Astrocyte (in vitro differentiated cells and primary cell): Measurements from ENCODE around the gene CCL19. TPM values are rescaled to one million over a fixed set of nuclear protein-coding genes. Genes with fewer than 3 reads are reported as not detected.

ENCODE experiments used
- DNase-seq: peaks from one replicate; pipeline ENCODE4 v3.0.0-alpha.2; 2010; ENCODE audit warnings: low read depth
- FAIRE-seq: peaks from 2 replicates; lab custom pipeline; 2011; peaks lifted over from hg19 to GRCh38; lab: Jason Lieb, UNC
- H2AFZ ChIP-seq: 2 replicates; pipeline ENCODE4 v1.6.0; 2012; ENCODE audit warnings: low read depth, low read length, inconsistent platforms
- H3K27ac ChIP-seq: 2 replicates; pipeline ENCODE4 v1.5.1; 2011; ENCODE audit warnings: low read depth, low read length, inconsistent platforms
- H3K27me3 ChIP-seq: 2 replicates; pipeline ENCODE4 v1.6.0; 2011; ENCODE audit warnings: low read length, inconsistent platforms; ENCODE audit not compliant: insufficient read depth
- H3K36me3 ChIP-seq: 2 replicates; pipeline ENCODE4 v1.5.1; 2011; ENCODE audit warnings: low read length, inconsistent platforms; ENCODE audit not compliant: insufficient read depth
- H3K4me1 ChIP-seq: 2 replicates; pipeline ENCODE4 v1.5.1; 2011; ENCODE audit warnings: low read length, inconsistent platforms; ENCODE audit not compliant: insufficient read depth
- H3K4me2 ChIP-seq: 2 replicates; pipeline ENCODE4 v1.6.0; 2012; ENCODE audit warnings: low read length, inconsistent platforms
- H3K4me3 ChIP-seq: 2 replicates; pipeline ENCODE4 v1.5.1; 2011; ENCODE audit warnings: low read depth, mild to moderate bottlenecking, low read length, inconsistent platforms; ENCODE audit not compliant: insufficient read depth
- H3K79me2 ChIP-seq: 2 replicates; pipeline ENCODE4 v1.6.0; 2012; ENCODE audit warnings: mild to moderate bottlenecking, low read length, inconsistent platforms; ENCODE audit not compliant: insufficient read depth
- H3K9ac ChIP-seq: 2 replicates; pipeline ENCODE4 v1.6.0; 2012; ENCODE audit warnings: mild to moderate bottlenecking, low read length, inconsistent platforms
- H3K9me3 ChIP-seq: 2 replicates; pipeline ENCODE4 v1.5.1; 2012; ENCODE audit warnings: low read depth, mild to moderate bottlenecking, low read length, inconsistent platforms; ENCODE audit not compliant: insufficient read depth
- H4K20me1 ChIP-seq: 2 replicates; pipeline ENCODE4 v1.6.0; 2012; ENCODE audit warnings: low read length, inconsistent platforms; ENCODE audit not compliant: insufficient read depth
- H3K27ac Mint-ChIP-seq: one replicate; pipeline ENCODE4 v1.8.0; 2021; ENCODE audit warnings: mild to moderate bottlenecking, mixed read lengths; ENCODE audit not compliant: unreplicated experiment
- H3K27me3 Mint-ChIP-seq: one replicate; pipeline ENCODE4 v1.8.0; 2021; ENCODE audit warnings: low read depth, mixed read lengths; ENCODE audit not compliant: unreplicated experiment
- H3K36me3 Mint-ChIP-seq: one replicate; pipeline ENCODE4 v1.8.0; 2021; ENCODE audit warnings: low read depth, mixed read lengths; ENCODE audit not compliant: unreplicated experiment
- H3K4me1 Mint-ChIP-seq: one replicate; pipeline ENCODE4 v1.8.0; 2021; ENCODE audit warnings: low read depth, mixed read lengths; ENCODE audit not compliant: unreplicated experiment
- H3K4me3 Mint-ChIP-seq: one replicate; pipeline ENCODE4 v1.8.0; 2021; ENCODE audit warnings: mild to moderate bottlenecking, moderate library complexity, mixed read lengths; ENCODE audit not compliant: unreplicated experiment
- H3K9me3 Mint-ChIP-seq: one replicate; pipeline ENCODE4 v1.8.0; 2021; ENCODE audit warnings: mild to moderate bottlenecking, mixed read lengths; ENCODE audit not compliant: unreplicated experiment
- EZH2 ChIP-seq: IDR thresholded peaks from 2 replicates; pipeline ENCODE4 v1.6.1; 2012; ENCODE audit warnings: mild to moderate bottlenecking, low read length, inconsistent platforms; ENCODE audit not compliant: insufficient read depth
- total RNA-seq: library from RNA; stranded (reverse); gene quantifications from 2 replicates; pipeline ENCODE4 v1.2.1, GENCODE V29; 2021
- TF ChIP-seq, protein P1 (sequence below): IDR thresholded peaks from 2 replicates; pipeline ENCODE4 v1.5.1; 2011; ENCODE audit warnings: low read depth, mild to moderate bottlenecking, inconsistent platforms, low read length, moderate library complexity; ENCODE audit not compliant: insufficient read depth

CCL19 gene
- total RNA-seq, 1 donor from 2014 or later = not detected

DNA sequence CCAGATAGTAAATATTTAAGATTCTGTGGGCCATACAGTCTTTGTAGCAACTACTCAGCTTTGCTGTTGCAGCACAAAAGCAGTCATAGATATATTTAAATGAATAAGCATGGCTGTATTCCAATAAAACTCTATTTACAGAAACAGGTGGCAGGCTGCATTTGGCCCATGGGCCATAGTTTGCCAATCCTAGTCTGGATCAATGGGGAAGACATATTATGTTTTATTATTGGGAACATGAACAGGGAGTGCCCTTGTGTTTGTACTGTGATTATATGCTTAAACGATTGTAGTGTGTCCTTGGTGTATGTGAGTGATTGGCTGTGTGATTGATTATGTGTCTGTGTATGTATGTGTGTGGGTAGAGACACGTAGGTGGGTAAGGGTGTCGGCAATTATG lies 16.6 kb downstream of the CCL19 start:
- Mint-ChIP-seq H3K27ac (no peak overlapping the region), H3K4me1 (no peaks in the 10 kb centered on the region), H3K4me3 (no peak overlapping the region), H3K36me3 (peaks cover 15% of the 10 kb centered on the region), H3K27me3 (no peaks in the 10 kb centered on the region), H3K9me3 (peaks cover 2% of the 10 kb centered on the region)
- Histone ChIP-seq H3K4me2 (no peak overlapping the region), H3K4me3 (no peak overlapping the region), H3K79me2 (no peaks in the 10 kb centered on the region), H2AFZ (no peak overlapping the region), H3K9ac (no peak overlapping the region), H3K27me3 (no peaks in the 10 kb centered on the region), H3K9me3 (no peaks in the 10 kb centered on the region), H3K27ac (no peak overlapping the region), H3K4me1 (no peaks in the 10 kb centered on the region), H4K20me1 (peaks cover 4% of the 10 kb centered on the region), H3K36me3 (no peaks in the 10 kb centered on the region)
- no peak for FAIRE-seq
- TF ChIP-seq, protein P1, sequence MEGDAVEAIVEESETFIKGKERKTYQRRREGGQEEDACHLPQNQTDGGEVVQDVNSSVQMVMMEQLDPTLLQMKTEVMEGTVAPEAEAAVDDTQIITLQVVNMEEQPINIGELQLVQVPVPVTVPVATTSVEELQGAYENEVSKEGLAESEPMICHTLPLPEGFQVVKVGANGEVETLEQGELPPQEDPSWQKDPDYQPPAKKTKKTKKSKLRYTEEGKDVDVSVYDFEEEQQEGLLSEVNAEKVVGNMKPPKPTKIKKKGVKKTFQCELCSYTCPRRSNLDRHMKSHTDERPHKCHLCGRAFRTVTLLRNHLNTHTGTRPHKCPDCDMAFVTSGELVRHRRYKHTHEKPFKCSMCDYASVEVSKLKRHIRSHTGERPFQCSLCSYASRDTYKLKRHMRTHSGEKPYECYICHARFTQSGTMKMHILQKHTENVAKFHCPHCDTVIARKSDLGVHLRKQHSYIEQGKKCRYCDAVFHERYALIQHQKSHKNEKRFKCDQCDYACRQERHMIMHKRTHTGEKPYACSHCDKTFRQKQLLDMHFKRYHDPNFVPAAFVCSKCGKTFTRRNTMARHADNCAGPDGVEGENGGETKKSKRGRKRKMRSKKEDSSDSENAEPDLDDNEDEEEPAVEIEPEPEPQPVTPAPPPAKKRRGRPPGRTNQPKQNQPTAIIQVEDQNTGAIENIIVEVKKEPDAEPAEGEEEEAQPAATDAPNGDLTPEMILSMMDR = no peak
- no peak for TF ChIP-seq EZH2
- DNase-seq = no peak

DNA sequence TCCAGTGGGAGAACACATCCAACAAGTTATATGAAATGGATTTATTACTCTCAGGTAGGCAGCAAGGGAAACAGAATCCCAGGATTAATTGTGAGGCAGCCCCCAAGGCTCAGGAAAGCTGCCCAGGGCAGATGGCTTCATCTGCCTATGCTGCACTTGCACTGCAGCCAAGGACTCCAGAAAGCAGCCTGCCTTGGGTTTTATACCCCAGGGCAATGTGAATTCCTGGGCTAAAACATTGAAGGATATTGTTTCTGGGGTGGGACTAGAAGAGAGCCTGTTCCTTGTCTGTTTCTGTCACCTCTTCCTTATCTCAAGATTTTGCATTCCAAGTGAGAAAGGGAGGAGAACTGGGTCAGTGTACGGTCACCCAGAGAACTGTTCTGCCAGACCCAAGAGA lies 19.8 kb downstream of the CCL19 start:
- H3K4me1 Mint-ChIP-seq = no peaks in the 10 kb centered on the region
- H4K20me1 ChIP-seq = peaks cover 21% of the 10 kb centered on the region
- DNase-seq (no peak), FAIRE-seq (peak; percentile 29)
- no peaks in the 10 kb centered on the region for H3K27me3 ChIP-seq
- H3K36me3 ChIP-seq = no peaks in the 10 kb centered on the region
- H3K4me3 ChIP-seq = no peak overlapping the region
- H3K9me3 ChIP-seq = no peaks in the 10 kb centered on the region
- H3K4me1 ChIP-seq = peaks cover 4% of the 10 kb centered on the region
- H3K9me3 Mint-ChIP-seq = peaks cover 5% of the 10 kb centered on the region
- H3K9ac ChIP-seq = no peak overlapping the region
- no peaks in the 10 kb centered on the region for H3K27me3 Mint-ChIP-seq
- no peak overlapping the region for H3K27ac Mint-ChIP-seq
- H3K27ac ChIP-seq = no peak overlapping the region
- H3K4me2 ChIP-seq = no peak overlapping the region
- no peak overlapping the region for H2AFZ ChIP-seq
- no peak overlapping the region for H3K4me3 Mint-ChIP-seq
- peaks cover 11% of the 10 kb centered on the region for H3K79me2 ChIP-seq
- H3K36me3 Mint-ChIP-seq = peaks cover 24% of the 10 kb centered on the region
- TF ChIP-seq EZH2 = no peak
- TF ChIP-seq, protein P1 = no peak

DNA sequence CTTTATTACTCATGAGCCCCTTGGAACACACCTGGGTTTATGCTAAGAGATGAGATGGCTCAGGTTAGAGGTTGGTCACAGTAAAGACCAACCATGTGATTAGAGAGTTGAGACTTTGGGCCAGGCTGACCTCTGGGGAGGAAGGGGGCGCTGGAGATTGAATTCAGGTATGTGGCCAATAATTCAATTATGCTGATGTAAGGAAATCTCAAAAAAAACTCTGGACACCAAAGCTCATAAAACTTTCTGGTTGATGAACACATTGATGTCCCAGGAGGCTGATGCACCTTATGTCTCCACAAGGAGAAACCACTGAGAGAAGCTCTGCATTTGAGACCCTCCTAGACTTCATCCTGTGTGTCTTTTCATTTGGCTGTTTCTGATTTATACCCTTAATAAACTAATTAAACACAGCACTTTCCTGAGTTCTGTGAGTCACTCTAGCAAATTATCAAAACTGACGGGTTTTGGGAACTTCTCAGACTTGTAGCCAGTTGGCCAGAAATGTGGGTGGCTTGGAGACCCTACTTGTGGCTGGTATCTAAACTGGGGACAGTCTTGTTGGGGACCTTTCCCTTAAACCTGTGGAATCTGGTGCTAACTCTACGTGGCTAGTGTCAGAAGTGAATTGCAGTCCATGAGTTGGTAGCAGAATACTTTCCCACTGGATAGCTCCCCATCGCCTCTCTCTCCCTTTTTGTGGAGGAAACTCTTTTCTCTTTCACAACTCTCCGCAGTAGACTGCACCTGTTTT lies 21.1 kb downstream of the CCL19 start:
- Histone ChIP-seq H3K4me3 (no peak overlapping the region), H3K79me2 (peaks cover 14% of the 10 kb centered on the region), H3K27me3 (no peaks in the 10 kb centered on the region), H2AFZ (no peak overlapping the region), H3K4me1 (peaks cover 7% of the 10 kb centered on the region), H3K36me3 (no peaks in the 10 kb centered on the region), H3K27ac (no peak overlapping the region), H3K9me3 (no peaks in the 10 kb centered on the region), H4K20me1 (peaks cover 21% of the 10 kb centered on the region), H3K9ac (no peak overlapping the region), H3K4me2 (no peak overlapping the region)
- H3K9me3 Mint-ChIP-seq = peaks cover 5% of the 10 kb centered on the region
- TF ChIP-seq, protein P1 = no peak
- TF ChIP-seq EZH2 = no peak
- H3K27me3 Mint-ChIP-seq = no peaks in the 10 kb centered on the region
- H3K27ac Mint-ChIP-seq = no peak overlapping the region
- peaks cover 24% of the 10 kb centered on the region for H3K36me3 Mint-ChIP-seq
- no peak for DNase-seq
- H3K4me3 Mint-ChIP-seq = no peak overlapping the region
- FAIRE-seq = no peak
- H3K4me1 Mint-ChIP-seq = no peaks in the 10 kb centered on the region
